ENCODE results near the gene ADRM1.

DNA sequence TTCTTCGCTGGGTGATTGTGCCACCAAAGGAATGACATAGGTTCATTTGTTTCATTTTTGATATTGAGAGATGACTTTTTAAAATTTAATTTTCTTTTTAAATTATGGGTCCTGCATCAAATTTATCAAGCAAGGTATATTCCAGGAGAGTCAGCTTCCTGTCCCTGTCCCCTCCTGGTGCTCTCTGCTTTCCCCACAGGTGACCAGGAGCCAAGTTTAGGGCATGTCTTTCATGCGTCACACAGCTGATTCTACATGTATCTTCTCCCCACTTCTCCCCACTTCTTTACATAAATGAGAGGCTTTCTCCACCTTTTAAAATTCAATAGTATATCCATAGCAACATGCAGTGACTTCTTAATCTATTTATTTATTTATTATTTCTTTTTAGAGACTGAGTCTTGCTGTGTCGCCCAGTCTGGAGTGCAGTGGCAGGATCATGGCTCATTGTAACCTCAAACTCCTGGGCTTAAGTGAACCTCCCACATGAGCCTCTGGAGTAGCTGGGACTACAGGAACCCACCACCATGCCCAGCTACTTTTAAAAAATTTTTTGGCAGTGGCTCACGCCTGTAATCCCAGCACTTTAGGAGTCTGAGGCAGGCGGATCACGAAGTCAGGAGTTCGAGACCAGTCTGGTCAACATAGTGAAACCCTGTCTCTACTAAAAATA, 34.4 kb upstream of the ADRM1 start:
- TF ChIP-seq SP1 (IDR thresholded peaks at IDR 0.05) (no peak), HDGF (IDR thresholded peaks at IDR 0.05; ENCODE audit: borderline replicate concordance) (no peak), FOXK2 (IDR thresholded peaks at IDR 0.05) (no peak), ZNF384 (IDR thresholded peaks at IDR 0.05) (no peak), FOXM1 (IDR thresholded peaks at IDR 0.05; ENCODE audit: borderline replicate concordance) (no peak), TARDBP (IDR thresholded peaks at IDR 0.05) (no peak), NFRKB (IDR thresholded peaks at IDR 0.05) (no peak), ELF4 (IDR thresholded peaks at IDR 0.05) (no peak), FOXA1 (IDR thresholded peaks at IDR 0.05) (no peak), LEF1 (IDR thresholded peaks at IDR 0.05; ENCODE audit: borderline replicate concordance) (no peak), SUZ12 (IDR thresholded peaks at IDR 0.05) (no peak)
- TF ChIP-seq, protein P1, sequence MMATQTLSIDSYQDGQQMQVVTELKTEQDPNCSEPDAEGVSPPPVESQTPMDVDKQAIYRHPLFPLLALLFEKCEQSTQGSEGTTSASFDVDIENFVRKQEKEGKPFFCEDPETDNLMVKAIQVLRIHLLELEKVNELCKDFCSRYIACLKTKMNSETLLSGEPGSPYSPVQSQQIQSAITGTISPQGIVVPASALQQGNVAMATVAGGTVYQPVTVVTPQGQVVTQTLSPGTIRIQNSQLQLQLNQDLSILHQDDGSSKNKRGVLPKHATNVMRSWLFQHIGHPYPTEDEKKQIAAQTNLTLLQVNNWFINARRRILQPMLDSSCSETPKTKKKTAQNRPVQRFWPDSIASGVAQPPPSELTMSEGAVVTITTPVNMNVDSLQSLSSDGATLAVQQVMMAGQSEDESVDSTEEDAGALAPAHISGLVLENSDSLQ (IDR thresholded peaks at IDR 0.05), result no peak

Measured in HEK293T (cell line).